K562 (cell line): ENCODE data around the gene ZMYND8. TPM values are rescaled to one million over a fixed set of nuclear protein-coding genes. Genes with fewer than 3 reads are reported as not detected.

ENCODE experiments used
- ARID1B ChIP-seq: fragments of 450-650 bp; IDR thresholded peaks from 2 replicates; pipeline ENCODE4 v1.6.1; 2016; ENCODE audit warnings: antibody characterized with exemption, mild to moderate bottlenecking, inconsistent platforms
- ARID2 ChIP-seq: fragments of 450-650 bp; IDR thresholded peaks from 2 replicates; pipeline ENCODE4 v1.6.1; 2017; ENCODE audit warnings: antibody characterized with exemption, mild to moderate bottlenecking
- CEBPZ ChIP-seq: fragments of 150-350 bp; IDR thresholded peaks from 2 replicates; pipeline ENCODE4 v1.6.1; 2014; ENCODE audit warnings: low read depth, mild to moderate bottlenecking, low read length, borderline replicate concordance
- E2F6 ChIP-seq, 2 experiments: IDR thresholded peaks; 2 replicates each; pipeline ENCODE4 v1.6.1; 2011; ENCODE audit warnings: borderline replicate concordance in 1 of 2, control low read depth in 1 of 2, low read depth in 1 of 2, low read length in 1 of 2, mild to moderate bottlenecking in 1 of 2, mixed read lengths in 1 of 2, moderate library complexity in 1 of 2; ENCODE audit not compliant: insufficient read depth in 1 of 2, insufficient read length in 1 of 2, poor library complexity in 1 of 2, severe bottlenecking in 1 of 2; ENCODE audit errors: extremely low read depth in 1 of 2
- ELK3 ChIP-seq: fragments of 450-650 bp; formaldehyde crosslinking; IDR thresholded peaks from 2 replicates; pipeline ENCODE4 v1.4.0; 2020; ENCODE audit warnings: mild to moderate bottlenecking
- EP300 ChIP-seq: IDR thresholded peaks from 2 replicates; pipeline ENCODE4 v1.6.1; 2012; ENCODE audit warnings: low read length, improper control_type of control experiment
- FOXK1 ChIP-seq: sonication (generic); formaldehyde crosslinking; IDR thresholded peaks from 2 replicates; pipeline ENCODE4 v1.8.0; 2022; ENCODE audit warnings: missing genetic modification reagents, mild to moderate bottlenecking, borderline replicate concordance
- GABPA ChIP-seq: fragments of 200-800 bp; sonication (Bioruptor generic); conservative IDR thresholded peaks from 2 replicates; pipeline ENCODE4 v1.6.1; 2016; ENCODE audit warnings: low read depth, missing genetic modification characterization, missing compliant biosample characterization
- HDGF ChIP-seq: fragments of 450-650 bp; IDR thresholded peaks from 2 replicates; pipeline ENCODE4 v1.6.1; 2016
- KDM1A ChIP-seq, 2 experiments: fragments of 450-650 bp; IDR thresholded peaks; 2 replicates each; pipeline ENCODE4 v1.6.1; 2016; ENCODE audit warnings: mild to moderate bottlenecking in 2 of 2
- MLLT1 ChIP-seq, 2 experiments: fragments of 450-650 bp; IDR thresholded peaks; 2 replicates each; pipeline ENCODE4 v1.6.1; 2016
- MTA3 ChIP-seq: fragments of 450-650 bp; formaldehyde crosslinking; IDR thresholded peaks from 2 replicates; pipeline ENCODE4 v1.6.1; 2017; ENCODE audit warnings: mild to moderate bottlenecking, borderline replicate concordance
- RHOXF2B ChIP-seq: fragments of 250-450 bp; sonication (Bioruptor Pico); conservative IDR thresholded peaks from 2 replicates; pipeline ENCODE4 v1.5.1; 2021
- SMAD2 ChIP-seq: fragments of 150-350 bp; IDR thresholded peaks from 2 replicates; pipeline ENCODE4 v1.6.1; 2014; ENCODE audit warnings: low read depth, mild to moderate bottlenecking, low read length
- THAP12 ChIP-seq: fragments of 250-450 bp; sonication (Bioruptor Pico); IDR thresholded peaks from 2 replicates; pipeline ENCODE4 v1.9.0; 2021; ENCODE audit warnings: mild to moderate bottlenecking, inconsistent platforms
- ZNF696 ChIP-seq: fragments of 250-450 bp; sonication (Bioruptor Pico); conservative IDR thresholded peaks from 2 replicates; pipeline ENCODE4 v1.4.0; 2020; ENCODE audit warnings: mild to moderate bottlenecking, moderate library complexity
- ZNF778 ChIP-seq: fragments of 450-650 bp; formaldehyde crosslinking; IDR thresholded peaks from 2 replicates; pipeline ENCODE4 v1.4.0; 2020; ENCODE audit warnings: mild to moderate bottlenecking, moderate library complexity
- polyA plus RNA-seq, 8 experiments: library from polyadenylated mRNA; depleted of rRNA in 4 of 8; stranded (reverse) in 5 of 8; unstranded in 3 of 8; fragments of >200 nt; fragmentation: Nextera tagmentation in 2 of 8; fragmentation: Illumina TruSeq in 1 of 8; extraction: Ambion mirVana in 2 of 8; extraction: Trizol in 1 of 8; gene quantifications; 2 replicates each; pipeline versions ENCODE4 v1.2.1 to v1.2.3, GENCODE V29; 2011 to 2014; ENCODE audit warnings: inconsistent platforms in 1 of 8, missing spikeins in 1 of 8
- total RNA-seq, 7 experiments: library from RNA; depleted of rRNA in 6 of 7; stranded (reverse); fragments of >200 nt in 6 of 7; fragmentation: Illumina TruSeq in 2 of 7; extraction: Trizol in 2 of 7; gene quantifications; 2 replicates each; pipeline versions ENCODE4 v1.2.1 to v1.2.3, GENCODE V29; 2011 to 2021; ENCODE audit warnings: low replicate concordance in 1 of 7

ZMYND8 gene
- total and polyA plus RNA-seq, 9 of the 15 experiments (the other 6 are each of a cell fraction or from before 2014, with no cell fraction given), result 31.8 to 148 (median 71.9) TPM

- TF ChIP-seq MLLT1 (IDR thresholded peaks at IDR 0.05), result no peak; a peak in 1 of 4 replicates
- TF ChIP-seq ZNF696, result no peak
- TF ChIP-seq RHOXF2B (CRISPR knock-in tag), result no peak
- TF ChIP-seq CEBPZ, result no peak
- TF ChIP-seq ARID2, result 0 out of 2 replicates have a peak, but pooled peaks have one; percentile 45
- 0 out of 2 replicates have a peak, but pooled peaks have one; percentile 57 for TF ChIP-seq HDGF
- no peak for TF ChIP-seq SMAD2
- no peak for TF ChIP-seq ELK3
- peak; percentile 22; the same call in 1 of the 2 replicates for TF ChIP-seq EP300
- TF ChIP-seq ZNF778 (CRISPR knock-in tag), result no peak
- no peak for TF ChIP-seq KDM1A (IDR thresholded peaks at IDR 0.05)
- TF ChIP-seq E2F6 (IDR thresholded peaks at IDR 0.05; ENCODE audit: borderline replicate concordance in 1 of 2, extremely low read depth in 1 of 2, insufficient read depth in 1 of 2, insufficient read length in 1 of 2, low read depth in 1 of 2, low read length in 1 of 2, poor library complexity in 1 of 2, severe bottlenecking in 1 of 2), result no peak
- peak; percentile 38; the same call in 1 of the 2 replicates for TF ChIP-seq ARID1B
- TF ChIP-seq FOXK1 (CRISPR knock-in tag), result no peak
- TF ChIP-seq THAP12 (CRISPR knock-in tag), result no peak
- peak; percentile 10; the same call in 1 of the 2 replicates for TF ChIP-seq GABPA
- TF ChIP-seq MTA3, result peak; percentile 30; the same call in 1 of the 2 replicates
These were observed 37.6 kb downstream of the ZMYND8 start (continued) for GRCh38 chr20:47318586-47319516.
